ENCODE results near the gene CMYA5. TPM values are rescaled to one million over a fixed set of nuclear protein-coding genes. Genes with fewer than 3 reads are reported as not detected.

The CMYA5 gene
- total RNA-seq, 4 donors from 2014 or later = 15.9 to 33.9 (median 22.0) TPM

DNA sequence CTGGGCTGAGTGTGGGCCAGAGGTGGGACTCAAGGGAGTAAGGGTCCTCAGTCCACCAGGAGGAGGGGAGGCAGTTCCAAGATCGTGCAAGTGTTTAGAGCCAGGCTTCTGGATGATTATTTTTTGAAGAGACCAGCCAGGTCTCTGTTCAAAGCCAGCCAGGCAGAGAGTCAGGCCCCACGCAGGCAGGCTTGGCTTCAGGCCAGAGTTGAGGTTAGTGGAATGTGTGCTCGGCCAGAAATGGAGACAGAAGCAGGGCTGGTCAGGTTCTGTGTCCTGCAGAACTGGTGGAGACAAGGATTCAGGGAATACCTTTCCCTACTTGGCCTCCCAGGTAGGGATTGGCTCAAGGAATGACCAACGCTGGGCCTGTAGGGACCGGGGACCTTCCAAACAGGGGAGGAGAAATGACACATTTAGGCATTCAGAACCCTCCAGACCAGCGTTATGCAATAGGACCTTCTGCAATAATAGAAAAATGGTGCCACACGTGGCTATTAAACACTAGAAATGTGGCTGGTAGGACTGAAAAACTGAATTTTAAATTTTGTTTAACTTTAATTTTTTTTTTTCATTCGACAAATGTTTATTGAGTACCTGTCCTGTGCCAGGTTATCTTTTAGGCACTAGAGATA lies 106.2 kb downstream of the CMYA5 start:
- peak; percentile 85 to 89 for DNase-seq
- H3K4me1 ChIP-seq = peaks cover 42 to 65% of the 10 kb centered on the region in 2 donors
- H3K27me3 ChIP-seq = no peaks in the 10 kb centered on the region
- no peak for TF ChIP-seq POLR2A (IDR thresholded peaks at IDR 0.05)
- TF ChIP-seq, protein P1, sequence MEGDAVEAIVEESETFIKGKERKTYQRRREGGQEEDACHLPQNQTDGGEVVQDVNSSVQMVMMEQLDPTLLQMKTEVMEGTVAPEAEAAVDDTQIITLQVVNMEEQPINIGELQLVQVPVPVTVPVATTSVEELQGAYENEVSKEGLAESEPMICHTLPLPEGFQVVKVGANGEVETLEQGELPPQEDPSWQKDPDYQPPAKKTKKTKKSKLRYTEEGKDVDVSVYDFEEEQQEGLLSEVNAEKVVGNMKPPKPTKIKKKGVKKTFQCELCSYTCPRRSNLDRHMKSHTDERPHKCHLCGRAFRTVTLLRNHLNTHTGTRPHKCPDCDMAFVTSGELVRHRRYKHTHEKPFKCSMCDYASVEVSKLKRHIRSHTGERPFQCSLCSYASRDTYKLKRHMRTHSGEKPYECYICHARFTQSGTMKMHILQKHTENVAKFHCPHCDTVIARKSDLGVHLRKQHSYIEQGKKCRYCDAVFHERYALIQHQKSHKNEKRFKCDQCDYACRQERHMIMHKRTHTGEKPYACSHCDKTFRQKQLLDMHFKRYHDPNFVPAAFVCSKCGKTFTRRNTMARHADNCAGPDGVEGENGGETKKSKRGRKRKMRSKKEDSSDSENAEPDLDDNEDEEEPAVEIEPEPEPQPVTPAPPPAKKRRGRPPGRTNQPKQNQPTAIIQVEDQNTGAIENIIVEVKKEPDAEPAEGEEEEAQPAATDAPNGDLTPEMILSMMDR (IDR thresholded peaks at IDR 0.05) = no peak
- no peaks in the 10 kb centered on the region for H3K9me3 ChIP-seq
- no peak overlapping the region for H3K4me3 ChIP-seq (replicated peaks in 1 of 3)
- H3K27ac ChIP-seq = peak overlapping the region; percentile 53 to 77 (median 59)
- 50% methylated on average over 8 of the region's 8 CpGs for WGBS, 2 donors
- intact Hi-C loops (cut with DNase I) = no loop called here
- no peaks in the 10 kb centered on the region for H3K36me3 ChIP-seq

DNA sequence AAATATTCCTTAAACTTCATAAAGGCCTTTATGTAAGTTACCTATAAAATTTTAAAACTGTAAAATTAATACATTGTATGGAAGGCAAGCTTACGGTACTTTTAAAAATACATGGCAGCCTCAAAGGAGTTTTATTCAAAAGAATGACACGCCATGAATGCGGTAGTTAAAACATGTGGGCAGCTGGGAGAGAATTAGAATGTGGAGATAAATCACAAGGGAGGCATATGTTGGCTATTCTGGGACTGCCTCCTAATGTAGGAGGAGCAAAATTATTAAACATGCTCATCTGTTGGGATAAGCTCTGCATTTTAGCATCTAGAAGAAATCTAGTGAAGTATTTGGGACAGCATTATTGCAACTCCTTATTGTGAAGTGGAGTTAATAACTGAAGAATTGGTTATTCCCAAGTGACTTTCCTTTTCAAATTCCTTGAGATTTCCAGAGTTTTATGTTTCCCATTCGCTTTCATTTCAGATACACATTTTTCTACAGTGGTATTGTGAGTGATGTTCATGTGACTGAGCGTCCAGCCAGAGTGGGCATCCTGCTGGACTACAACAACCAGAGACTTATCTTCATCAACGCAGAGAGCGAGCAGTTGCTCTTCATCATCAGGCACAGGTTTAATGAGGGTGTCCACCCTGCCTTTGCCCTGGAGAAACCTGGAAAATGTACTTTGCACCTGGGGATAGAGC lies 109.4 kb downstream of the CMYA5 start:
- Histone ChIP-seq H3K4me1 (peaks cover 22 to 44% of the 10 kb centered on the region in 2 donors), H3K27ac (no peak overlapping the region), H3K36me3 (no peaks in the 10 kb centered on the region), H3K4me3 (replicated peaks in 1 of 3) (no peak overlapping the region), H3K27me3 (no peaks in the 10 kb centered on the region), H3K9me3 (no peaks in the 10 kb centered on the region)
- no peak for DNase-seq
- WGBS, 2 donors = 93% methylated on average over 7 of the region's 7 CpGs
- no peak for TF ChIP-seq POLR2A (IDR thresholded peaks at IDR 0.05)
- TF ChIP-seq, protein P1 (IDR thresholded peaks at IDR 0.05) = no peak
- intact Hi-C loops (cut with DNase I) = no loop called here

DNA sequence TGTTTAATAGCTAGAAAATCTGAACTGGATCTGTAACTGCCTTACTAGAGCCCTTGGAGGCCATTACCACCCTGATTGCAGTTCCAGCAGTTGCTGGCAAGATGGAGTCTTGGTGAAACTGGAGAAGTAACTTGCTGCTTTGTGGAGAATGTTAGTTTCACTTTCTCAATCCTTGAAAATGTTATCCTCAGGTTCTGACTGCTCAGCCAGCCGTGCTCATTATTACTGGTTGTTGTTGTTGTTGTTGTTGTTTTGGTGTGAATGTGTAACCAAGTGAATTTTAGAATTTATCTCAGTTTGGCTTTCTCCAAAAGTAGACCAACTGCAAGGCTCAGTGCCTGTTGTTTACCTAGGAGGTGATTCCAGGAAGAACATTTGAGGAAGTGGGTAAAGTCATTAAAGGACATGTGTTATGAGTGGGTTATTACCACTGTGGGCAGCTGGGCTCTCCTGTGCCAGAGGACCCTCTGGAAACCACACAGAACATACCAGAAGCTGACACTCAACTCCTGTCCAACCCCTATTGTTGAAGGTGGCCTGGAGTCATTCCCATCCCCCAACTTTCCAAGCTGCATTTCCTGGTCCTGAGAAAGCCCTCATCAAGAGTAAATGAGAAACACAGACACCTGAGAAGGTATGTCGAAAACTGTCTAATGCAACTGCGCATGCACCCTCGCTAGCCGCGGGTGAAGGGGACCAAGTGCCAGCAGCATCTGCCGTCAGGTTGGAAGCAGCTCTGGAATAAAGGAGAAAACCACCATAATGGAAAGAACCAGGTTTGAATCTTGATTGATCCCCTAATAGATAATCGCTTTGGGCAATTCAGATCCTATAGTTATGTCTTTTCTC lies 111.6 kb downstream of the CMYA5 start:
- TF ChIP-seq POLR2A (IDR thresholded peaks at IDR 0.05) = no peak
- TF ChIP-seq, protein P1 (IDR thresholded peaks at IDR 0.05) = no peak
- Histone ChIP-seq H3K36me3 (no peaks in the 10 kb centered on the region), H3K27ac (peak overlapping the region; percentile 6 to 41 (median 16)), H3K4me1 (peaks cover 5 to 25% of the 10 kb centered on the region in 2 donors), H3K27me3 (no peaks in the 10 kb centered on the region), H3K9me3 (no peaks in the 10 kb centered on the region), H3K4me3 (replicated peaks in 1 of 3) (no peak overlapping the region)
- DNase-seq = no peak
- intact Hi-C loops (cut with DNase I) = no loop called here
- WGBS, 2 donors = 92 to 93% methylated on average over 8 of the region's 8 CpGs

DNA sequence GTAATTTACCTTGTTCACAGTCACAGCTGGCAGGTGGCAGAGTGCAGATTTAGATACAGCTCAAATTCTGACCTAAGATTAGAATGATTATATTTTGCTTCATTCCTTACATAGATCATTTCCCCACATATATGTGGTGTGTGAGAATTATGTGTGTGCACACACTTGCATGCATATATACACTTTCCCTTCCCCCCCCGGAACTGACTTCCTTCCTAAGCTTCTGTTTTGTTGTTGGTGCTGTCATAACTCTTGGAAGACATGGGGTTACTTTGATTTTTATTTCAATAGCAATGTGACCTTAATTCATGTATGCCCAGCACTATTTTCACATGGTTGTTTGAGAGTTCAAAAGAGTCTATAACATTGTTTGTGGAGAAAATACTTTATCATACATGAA lies 112.8 kb downstream of the CMYA5 start:
- H3K27me3 ChIP-seq = no peaks in the 10 kb centered on the region
- no peak for DNase-seq
- H3K27ac ChIP-seq = no peak overlapping the region
- TF ChIP-seq, protein P1 (IDR thresholded peaks at IDR 0.05) = no peak
- TF ChIP-seq POLR2A (IDR thresholded peaks at IDR 0.05) = no peak
- no peaks in the 10 kb centered on the region for H3K9me3 ChIP-seq
- H3K4me1 ChIP-seq = peaks cover 5 to 14% of the 10 kb centered on the region in 2 donors
- intact Hi-C loops (cut with DNase I) = no loop called here
- no peak overlapping the region for H3K4me3 ChIP-seq (replicated peaks in 1 of 3)
- H3K36me3 ChIP-seq = no peaks in the 10 kb centered on the region
- WGBS, 2 donors = 67 to 79% methylated on average over 1 of the region's 1 CpG

All from thyroid gland (tissue), 4 donors.